ENCODE results near the gene TMEM272. TPM values are rescaled to one million over a fixed set of nuclear protein-coding genes. Genes with fewer than 3 reads are reported as not detected.

TMEM272 gene
- total RNA-seq, 2 experiments from 2014 or later = 0.18 to 0.32 TPM

- ATAC-seq (no peak), DNase-seq (no peak)
- peaks cover 3% of the 10 kb centered on the region for H3K4me1 Mint-ChIP-seq (ENCODE audit: low read depth)
- H3K9me3 Mint-ChIP-seq = no peaks in the 10 kb centered on the region
- intact Hi-C loops (cut with micrococcal nuclease) = no loop called here
- ChIA-PET CTCF (interaction anchor here (1.2 to 1.8 kb wide), 2 partner anchors 30 to 60 kb away, joined by 5 to 6 read pairs; partner anchors contain the start of gene TMEM272), POLR2A (no interaction called here)
- H3K27me3 Mint-ChIP-seq = no peaks in the 10 kb centered on the region
- H3K4me3 Mint-ChIP-seq = no peak overlapping the region
- no peaks in the 10 kb centered on the region for H3K36me3 Mint-ChIP-seq (ENCODE audit: low read depth)
- TF ChIP-seq CTCF (IDR thresholded peaks at IDR 0.05) = no peak
- no peak overlapping the region for H3K27ac Mint-ChIP-seq
Measured at GRCh38 chr13:51874651-51875050, 29.7 kb upstream of the TMEM272 start.

GRCh38 chr13:51873837-51874236, 28.9 kb upstream of the TMEM272 start:
- CTCF ChIA-PET = interaction anchor here (1.2 kb wide), 1 partner anchor 59 kb away, joined by 5 read pairs; no protein-coding TSS in a partner anchor
- Mint-ChIP-seq H3K36me3 (ENCODE audit: low read depth) (no peaks in the 10 kb centered on the region), H3K4me3 (no peak overlapping the region), H3K9me3 (no peaks in the 10 kb centered on the region), H3K27me3 (peaks cover 2% of the 10 kb centered on the region), H3K27ac (no peak overlapping the region), H3K4me1 (ENCODE audit: low read depth) (peaks cover 3% of the 10 kb centered on the region)
- no peak for ATAC-seq
- intact Hi-C loops (cut with micrococcal nuclease) = no loop called here
- DNase-seq = no peak
- TF ChIP-seq CTCF (IDR thresholded peaks at IDR 0.05) = no peak
- POLR2A ChIA-PET = interaction anchor here (1.0 kb wide), 1 partner anchor 53 kb away, joined by 4 read pairs; no protein-coding TSS in a partner anchor

GRCh38 chr13:51873117-51873798, 28.3 kb upstream of the TMEM272 start:
- POLR2A ChIA-PET = interaction anchor here (1.0 kb wide), 1 partner anchor 52 kb away, joined by 4 read pairs; no protein-coding TSS in a partner anchor
- no peak for TF ChIP-seq CTCF (IDR thresholded peaks at IDR 0.05)
- Mint-ChIP-seq H3K27me3 (peaks cover 2% of the 10 kb centered on the region), H3K9me3 (no peaks in the 10 kb centered on the region), H3K4me1 (ENCODE audit: low read depth) (peaks cover 3% of the 10 kb centered on the region), H3K27ac (no peak overlapping the region), H3K4me3 (no peak overlapping the region), H3K36me3 (ENCODE audit: low read depth) (no peaks in the 10 kb centered on the region)
- no peak for DNase-seq
- intact Hi-C loops (cut with micrococcal nuclease) = no loop called here
- no peak for ATAC-seq
- CTCF ChIA-PET = interaction anchor here (1.2 kb wide), 1 partner anchor 58 kb away, joined by 5 read pairs; no protein-coding TSS in a partner anchor

- no peaks in the 10 kb centered on the region for H3K9me3 Mint-ChIP-seq
- H3K4me1 Mint-ChIP-seq (ENCODE audit: low read depth) = peaks cover 3% of the 10 kb centered on the region
- ChIA-PET POLR2A (no interaction called here), CTCF (interaction anchor here (0.9 to 2.6 kb wide), 3 partner anchors 9 to 21 kb away, joined by 3 to 7 read pairs (median 4); partner anchors contain the start of gene CCDC70)
- DNase-seq = no peak
- intact Hi-C loops (cut with micrococcal nuclease) = no loop called here
- H3K4me3 Mint-ChIP-seq = no peak overlapping the region
- TF ChIP-seq CTCF (IDR thresholded peaks at IDR 0.05) = no peak
- H3K27ac Mint-ChIP-seq = no peak overlapping the region
- H3K36me3 Mint-ChIP-seq (ENCODE audit: low read depth) = no peaks in the 10 kb centered on the region
- peaks cover 3% of the 10 kb centered on the region for H3K27me3 Mint-ChIP-seq
- no peak for ATAC-seq
Measured at GRCh38 chr13:51870616-51871015, 25.6 kb upstream of the TMEM272 start.

GRCh38 chr13:51869916-51870315, 24.9 kb upstream of the TMEM272 start:
- no peak overlapping the region for H3K4me3 Mint-ChIP-seq
- no peaks in the 10 kb centered on the region for H3K9me3 Mint-ChIP-seq
- H3K36me3 Mint-ChIP-seq (ENCODE audit: low read depth) = no peaks in the 10 kb centered on the region
- ATAC-seq (no peak), DNase-seq (no peak)
- no peak for TF ChIP-seq CTCF (IDR thresholded peaks at IDR 0.05)
- intact Hi-C loops (cut with micrococcal nuclease) = no loop called here
- POLR2A ChIA-PET = no interaction called here
- peaks cover 3% of the 10 kb centered on the region for H3K27me3 Mint-ChIP-seq
- H3K4me1 Mint-ChIP-seq (ENCODE audit: low read depth) = peaks cover 3% of the 10 kb centered on the region
- CTCF ChIA-PET = interaction anchor here (0.9 to 2.6 kb wide), 3 partner anchors 8 to 22 kb away, joined by 3 to 7 read pairs (median 4); partner anchors contain the start of gene CCDC70
- no peak overlapping the region for H3K27ac Mint-ChIP-seq

Measured in activated CD8-positive, alpha-beta T cell treated with anti-CD3 and anti-CD28 coated beads for 36 hours (primary cell).